GM18951 (cell line): ENCODE data around the gene GIT1.

Source experiments
- POLR2A ChIP-seq: IDR thresholded peaks from 4 replicates; pipeline ENCODE4 v1.6.1; 2011; ENCODE audit warnings: mild to moderate bottlenecking; ENCODE audit not compliant: insufficient read length, insufficient read depth; ENCODE audit errors: extremely low read depth
- in situ Hi-C: fragments of 300-500 bp; cut with MboI; formaldehyde crosslinking; loops from one replicate; pipeline ENCODE4 v1.12.0; 2022; ENCODE audit warnings: low sequenced_read_pairs, mixed read lengths, inconsistent platforms; ENCODE audit not compliant: unreplicated experiment

Gene GIT1

GRCh38 chr17:29549177-29549923 lies 40.1 kb downstream of the GIT1 start:
- in situ Hi-C loops = no loop called here
- TF ChIP-seq POLR2A = no peak

GRCh38 chr17:29546830-29547229 lies 42.6 kb downstream of the GIT1 start:
- in situ Hi-C loops = no loop called here
- TF ChIP-seq POLR2A = no peak

- no peak for TF ChIP-seq POLR2A
- in situ Hi-C loops = no loop called here
Observed at GRCh38 chr17:29546085-29546484, 43.4 kb downstream of the GIT1 start.

- in situ Hi-C loops = no loop called here
Observed at GRCh38 chr17:29544066-29544465, 45.4 kb downstream of the GIT1 start.

GRCh38 chr17:29533976-29534375 lies 55.5 kb downstream of the GIT1 start:
- no peak for TF ChIP-seq POLR2A
- in situ Hi-C loops = loop anchor here (10.0 kb wide), 1 partner anchor 159 kb away; no protein-coding TSS in a partner anchor

More at GRCh38 chr17:29544066-29544465, 45.4 kb downstream of the GIT1 start:
- TF ChIP-seq POLR2A = no peak

GRCh38 chr17:29526322-29526721 lies 63.1 kb downstream of the GIT1 start:
- no peak for TF ChIP-seq POLR2A
- in situ Hi-C loops = no loop called here

- TF ChIP-seq POLR2A = no peak
- in situ Hi-C loops = no loop called here
Observed at GRCh38 chr17:29524692-29525091, 64.8 kb downstream of the GIT1 start.
